HCT116 (cell line): ENCODE measurements around the gene TMEM9B. TPM values are rescaled to one million over a fixed set of nuclear protein-coding genes. Genes with fewer than 3 reads are reported as not detected.

Source experiments
- ATAC-seq: fragments of 200-7000 bp; cut with Tn5 transposase; 2 replicates; pipeline ENCODE4 v1.9.1; 2020; ENCODE audit warnings: mild to moderate bottlenecking, moderate library complexity
- BruUV-seq: library from RNA; stranded (reverse); fragments of 400-500 nt; replicated peaks from 2 replicates; lab custom pipeline; 2021; lab: Mats Ljungman, UMichigan
- CTCF ChIA-PET: fragments of 300-600 bp; sonication (Branson Sonifier 250); formaldehyde crosslinking; loops from one replicate; lab custom pipeline; 2021; ENCODE audit warnings: antibody characterized with exemption; lab: Charles Lee
- POLR2A ChIA-PET: fragments of 300-600, 350-600 bp; sonication (Branson Sonifier 250); formaldehyde crosslinking; loops from one replicate; lab custom pipeline; 2021; ENCODE audit warnings: antibody characterized with exemption; lab: Charles Lee
- RAD21 ChIA-PET, 2 experiments: fragments of 300-600 bp; sonication (Branson Sonifier 250); formaldehyde crosslinking; loops; one replicate each; lab custom pipeline; 2023; ENCODE audit warnings: low total read pairs in 2 of 2; ENCODE audit not compliant: uncharacterized antibody in 2 of 2, unreplicated experiment in 2 of 2, low non-redundant PET in 1 of 2; lab: Charles Lee
- DNase-seq: peaks from one replicate; pipeline ENCODE4 v3.0.0-alpha.2; 2010; ENCODE audit warnings: low read depth, low spot score
- H2AFZ ChIP-seq: fragments of 200-600 bp; shearing (Covaris generic), sonication (generic); 2 replicates; pipeline ENCODE4 v1.6.1; 2017; ENCODE audit warnings: low read depth, mixed run types, mixed read lengths, antibody characterized with exemption, low read length; ENCODE audit not compliant: poor library complexity, severe bottlenecking
- H3K27ac ChIP-seq: 2 replicates; pipeline ENCODE4 v1.5.1; 2012; ENCODE audit warnings: low read depth, low read length
- H3K27me3 ChIP-seq: fragments of 200-600 bp; sonication (generic); 2 replicates; pipeline ENCODE4 v1.6.1; 2016; ENCODE audit warnings: mixed run types, low read length, mixed read lengths; ENCODE audit not compliant: insufficient read depth
- H3K36me3 ChIP-seq, 2 experiments: fragments of 200-500 bp in 1 of 2; fragments of 200-600 bp in 1 of 2; sonication (Bioruptor generic) in 1 of 2; sonication (generic) in 1 of 2; 2 replicates each; pipeline versions ENCODE4 v1.5.1 to v1.6.1; 2014 to 2016; ENCODE audit warnings: low read length in 2 of 2, inconsistent platforms in 1 of 2, mixed read lengths in 1 of 2, mixed run types in 1 of 2; ENCODE audit not compliant: insufficient read depth in 2 of 2, control insufficient read depth in 1 of 2
- H3K4me1 ChIP-seq, 2 experiments: fragments of 200-600 bp in 1 of 2; sonication (generic) in 1 of 2; 2 replicates each; pipeline versions ENCODE4 v1.5.1 to v1.6.1; 2012 to 2017; ENCODE audit warnings: low read length in 2 of 2, inconsistent platforms in 1 of 2, mild to moderate bottlenecking in 1 of 2, mixed read lengths in 1 of 2, mixed run types in 1 of 2, moderate library complexity in 1 of 2; ENCODE audit not compliant: insufficient read depth in 2 of 2, control insufficient read depth in 1 of 2
- H3K4me2 ChIP-seq: fragments of 200-600 bp; sonication (generic); 2 replicates; pipeline ENCODE4 v1.6.1; 2017; ENCODE audit warnings: mixed run types, low read length, mixed read lengths
- H3K4me3 ChIP-seq, 2 experiments: fragments of 200-600 bp in 1 of 2; sonication (generic) in 1 of 2; replicated peaks in 1 of 2; 2 replicates each; pipeline ENCODE4 v1.5.1; 2011 to 2016; ENCODE audit warnings: low read length in 2 of 2, control low read depth in 1 of 2, low read depth in 1 of 2, mild to moderate bottlenecking in 1 of 2, mixed read lengths in 1 of 2, mixed run types in 1 of 2
- H3K79me2 ChIP-seq: fragments of 200-600 bp; sonication (generic); 2 replicates; pipeline ENCODE4 v1.6.1; 2017; ENCODE audit warnings: mild to moderate bottlenecking, mixed run types, low read length, moderate library complexity, mixed read lengths; ENCODE audit not compliant: insufficient read depth
- H3K9ac ChIP-seq: fragments of 200-600 bp; sonication (generic); 2 replicates; pipeline ENCODE4 v1.6.1; 2016; ENCODE audit warnings: low read length, mixed read lengths
- H3K9me2 ChIP-seq: fragments of 200-600 bp; sonication (generic), shearing (Covaris generic); 2 replicates; pipeline ENCODE4 v1.6.1; 2017; ENCODE audit warnings: mixed run types, mild to moderate bottlenecking, moderate library complexity; ENCODE audit not compliant: insufficient read depth
- H3K9me3 ChIP-seq, 2 experiments: fragments of 200-500 bp in 1 of 2; fragments of 200-600 bp in 1 of 2; sonication (Bioruptor generic) in 1 of 2; sonication (generic) in 1 of 2; 2 replicates each; pipeline ENCODE4 v1.6.1; 2014 to 2017; ENCODE audit warnings: low read length in 2 of 2, mixed read lengths in 2 of 2, inconsistent platforms in 1 of 2, low read depth in 1 of 2, mild to moderate bottlenecking in 1 of 2, mixed run types in 1 of 2, moderate library complexity in 1 of 2; ENCODE audit not compliant: control insufficient read depth in 1 of 2, insufficient read depth in 1 of 2
- H4K20me1 ChIP-seq: fragments of 200-600 bp; sonication (generic), shearing (Covaris generic); 2 replicates; pipeline ENCODE4 v1.6.1; 2017; ENCODE audit warnings: mixed run types, mild to moderate bottlenecking, moderate library complexity; ENCODE audit not compliant: insufficient read depth
- ATF3 ChIP-seq: IDR thresholded peaks from 2 replicates; pipeline ENCODE4 v1.6.1; 2012
- CEBPB ChIP-seq: IDR thresholded peaks from 2 replicates; pipeline ENCODE4 v1.6.1; 2012; ENCODE audit warnings: low read depth
- CTCF ChIP-seq, 3 experiments: fragments of 200-600 bp in 1 of 3; sonication (generic) in 1 of 3; IDR thresholded peaks in 2 of 3; conservative IDR thresholded peaks in 1 of 3; 2 replicates each; pipeline ENCODE4 v1.5.1; 2012 to 2017; ENCODE audit warnings: low read depth in 2 of 3, low read length in 2 of 3, antibody characterized with exemption in 1 of 3, borderline replicate concordance in 1 of 3, control low read depth in 1 of 3, mild to moderate bottlenecking in 1 of 3, mixed read lengths in 1 of 3, mixed run types in 1 of 3, moderate library complexity in 1 of 3; ENCODE audit not compliant: insufficient read depth in 1 of 3
- EGR1 ChIP-seq: IDR thresholded peaks from 2 replicates; pipeline ENCODE4 v1.6.1; 2012; ENCODE audit warnings: low read depth
- ELF1 ChIP-seq: IDR thresholded peaks from 2 replicates; pipeline ENCODE4 v1.6.1; 2012; ENCODE audit warnings: low read depth, borderline replicate concordance
- EZH2 ChIP-seq: fragments of 200-600 bp; sonication (generic); IDR thresholded peaks from 2 replicates; pipeline ENCODE4 v1.6.1; 2017; ENCODE audit warnings: antibody characterized with exemption, mixed run types
- EZH2phosphoT487 ChIP-seq: fragments of 200-600 bp; IDR thresholded peaks from 2 replicates; pipeline ENCODE4 v1.6.1; 2018; ENCODE audit warnings: antibody characterized with exemption, borderline replicate concordance
- FOSL1 ChIP-seq: IDR thresholded peaks from 2 replicates; pipeline ENCODE4 v1.6.1; 2012; ENCODE audit warnings: low read depth
- JUND ChIP-seq: IDR thresholded peaks from 2 replicates; pipeline ENCODE4 v1.6.1; 2012
- MAX ChIP-seq: IDR thresholded peaks from 2 replicates; pipeline ENCODE4 v1.6.1; 2012
- POLR2AphosphoS5 ChIP-seq: IDR thresholded peaks from 2 replicates; pipeline ENCODE4 v1.6.1; 2011; ENCODE audit warnings: mild to moderate bottlenecking, low read depth, low read length, moderate library complexity
- RAD21 ChIP-seq: IDR thresholded peaks from 2 replicates; pipeline ENCODE4 v1.6.1; 2012; ENCODE audit warnings: low read depth, mild to moderate bottlenecking
- SIN3A ChIP-seq: IDR thresholded peaks from 2 replicates; pipeline ENCODE4 v1.6.1; 2012; ENCODE audit warnings: low read depth
- SP1 ChIP-seq: IDR thresholded peaks from 2 replicates; pipeline ENCODE4 v1.6.1; 2012; ENCODE audit warnings: low read depth
- SRF ChIP-seq: IDR thresholded peaks from 2 replicates; pipeline ENCODE4 v1.6.1; 2012; ENCODE audit warnings: low read depth
- TCF7L2 ChIP-seq: IDR thresholded peaks from 2 replicates; pipeline ENCODE4 v1.7.0; 2011; ENCODE audit warnings: borderline replicate concordance, inconsistent platforms; ENCODE audit not compliant: insufficient read depth, insufficient read length; ENCODE audit errors: extremely low read depth
- YY1 ChIP-seq: IDR thresholded peaks from 2 replicates; pipeline ENCODE4 v1.6.1; 2011; ENCODE audit warnings: low read length, low read depth, moderate library complexity, mild to moderate bottlenecking; ENCODE audit not compliant: insufficient replicate concordance; ENCODE audit errors: extremely low read depth
- ZBTB33 ChIP-seq: IDR thresholded peaks from 2 replicates; pipeline ENCODE4 v1.6.1; 2011; ENCODE audit warnings: mild to moderate bottlenecking, low read length, moderate library complexity; ENCODE audit not compliant: insufficient replicate concordance; ENCODE audit errors: extremely low read depth
- ZFX ChIP-seq: fragments of 450-650 bp; IDR thresholded peaks from 2 replicates; pipeline ENCODE4 v1.6.1; 2017
- ZNF274 ChIP-seq: fragments of 200-500 bp; sonication (Bioruptor generic); IDR thresholded peaks from 2 replicates; pipeline ENCODE4 v1.6.1; 2014; ENCODE audit warnings: mild to moderate bottlenecking, low read depth, low read length, inconsistent platforms
- intact Hi-C: fragments of 100-400 bp; cut with micrococcal nuclease; formaldehyde crosslinking; loops from 2 replicates; pipeline ENCODE4 v1.10.0; 2022
- total RNA-seq: library from RNA; stranded (reverse); gene quantifications from one replicate; pipeline ENCODE4 v1.2.1, GENCODE V29; 2021; ENCODE audit not compliant: unreplicated experiment

The TMEM9B gene
- total RNA-seq, 1 experiment from 2014 or later: 26.8 TPM

GRCh38 chr11:8998017-8998416, 33.8 kb upstream of the TMEM9B start (continued):
- TF ChIP-seq SP1: no peak
- TF ChIP-seq YY1: no peak
- TF ChIP-seq RAD21: no peak
- no peak for TF ChIP-seq ZNF274
- no peak for TF ChIP-seq TCF7L2
- no peak for TF ChIP-seq POLR2AphosphoS5
- TF ChIP-seq SIN3A: no peak
- TF ChIP-seq EZH2: no peak

GRCh38 chr11:8997451-8997850, 33.2 kb upstream of the TMEM9B start:
- Histone ChIP-seq H3K36me3 (no peaks in the 10 kb centered on the region), H4K20me1 (no peaks in the 10 kb centered on the region), H3K4me3 (no peak overlapping the region), H3K4me2 (no peak overlapping the region), H3K9me2 (no peaks in the 10 kb centered on the region), H3K27me3 (0 out of 2 replicates have a peak, but pooled peaks cover 5% of the 10 kb centered on the region), H3K27ac (no peak overlapping the region), H3K9ac (no peak overlapping the region), H3K9me3 (no peaks in the 10 kb centered on the region), H2AFZ (no peak overlapping the region), H3K79me2 (no peaks in the 10 kb centered on the region), H3K4me1 (peaks cover 0 to 5% of the 10 kb centered on the region in 2 experiments; a peak in 1 of 4 replicates)
- intact Hi-C loops: no loop called here
- RAD21 ChIA-PET: no interaction called here
- BruUV-seq: no TSS peak
- ATAC-seq (no peak), DNase-seq (no peak)
- CTCF ChIA-PET: interaction anchor here (1.8 kb wide), 1 partner anchor 18 kb away, joined by 8 read pairs; no protein-coding TSS in a partner anchor
- POLR2A ChIA-PET: no interaction called here
- TF ChIP-seq TCF7L2 (no peak), ELF1 (no peak), CEBPB (no peak), YY1 (no peak), ZBTB33 (no peak), JUND (no peak), ZFX (no peak), CTCF (IDR thresholded peaks at IDR 0.05 in 2 of 3, conservative IDR thresholded peaks at IDR 0.05 in 1 of 3; ENCODE audit: borderline replicate concordance in 1 of 3, insufficient read depth in 1 of 3, low read depth in 2 of 3, low read length in 2 of 3) (no peak), SIN3A (no peak), ATF3 (no peak), EGR1 (no peak), MAX (no peak), ZNF274 (no peak), POLR2AphosphoS5 (no peak), SRF (no peak), EZH2phosphoT487 (no peak), FOSL1 (no peak), RAD21 (no peak), SP1 (no peak)
